ENCODE data around the gene LY6G5B.

LY6G5B gene

DNA sequence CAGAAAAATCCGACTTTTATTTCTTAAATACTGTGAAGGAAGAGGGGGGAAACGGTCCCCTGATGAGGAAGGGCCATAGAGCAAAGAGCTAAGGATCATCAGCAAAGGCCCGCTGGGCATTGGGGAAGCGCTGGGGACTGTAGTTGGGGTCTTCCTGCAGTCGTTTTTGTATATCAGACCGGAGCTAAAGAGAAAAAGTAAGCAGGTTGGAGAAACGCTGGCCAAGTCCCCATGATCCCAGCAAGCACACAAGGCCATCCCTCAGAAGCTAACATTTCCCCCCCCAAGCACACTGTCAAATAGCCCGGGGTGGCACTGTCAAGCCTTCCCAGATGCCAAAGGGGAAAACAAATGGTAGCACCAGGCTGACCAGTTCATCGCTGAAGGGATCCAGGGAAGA, 30.7 kb upstream of the LY6G5B start:
- no peak for DNase-seq (ENCODE audit: insufficient read length, low spot score)
- no peak for FAIRE-seq

DNA sequence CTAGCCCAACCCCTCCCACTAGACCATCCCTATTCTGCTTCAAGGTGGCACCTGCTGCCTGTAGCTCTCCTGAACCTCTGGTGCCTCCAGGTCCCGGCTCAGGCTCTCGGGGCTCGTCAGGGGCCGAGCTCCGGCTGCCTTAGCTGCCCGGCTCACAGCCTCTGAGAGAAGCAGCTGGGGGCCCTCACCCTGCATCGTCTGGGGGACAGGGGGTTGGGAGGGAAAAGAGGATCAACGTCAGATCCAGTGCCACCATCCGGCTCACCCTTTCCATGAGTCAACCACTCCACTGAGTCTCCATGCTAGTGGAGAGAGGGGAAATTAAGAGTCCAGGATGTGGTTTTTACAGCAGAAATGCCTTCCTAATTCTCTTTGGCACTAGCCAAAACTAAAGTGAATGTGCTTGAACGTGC, 30.3 kb upstream of the LY6G5B start:
- FAIRE-seq (no peak), DNase-seq (ENCODE audit: insufficient read length, low spot score) (no peak)
- no peak for TF ChIP-seq PAX5 (IDR thresholded peaks at IDR 0.05; ENCODE audit: insufficient read depth, low read length, severe bottlenecking)
- no peak for TF ChIP-seq SPI1 (IDR thresholded peaks at IDR 0.05; ENCODE audit: low read depth, low read length)
- TF ChIP-seq POLR2A (IDR thresholded peaks at IDR 0.05; ENCODE audit: low read depth, low read length) = no peak; the same call in 1 of the 2 replicates
- no peak for TF ChIP-seq POLR2AphosphoS5 (IDR thresholded peaks at IDR 0.05; ENCODE audit: low read depth, low read length)
- no peak for TF ChIP-seq POU2F2 (IDR thresholded peaks at IDR 0.05; ENCODE audit: low read depth, low read length)
- no peak for TF ChIP-seq TAF1 (IDR thresholded peaks at IDR 0.05; ENCODE audit: low read depth, low read length)

More for the DNA sequence above, 30.7 kb upstream of the LY6G5B start:
- TF ChIP-seq POU2F2 (IDR thresholded peaks at IDR 0.05; ENCODE audit: low read depth, low read length) (peak; percentile 25; the same call in 1 of the 2 replicates), POLR2A (IDR thresholded peaks at IDR 0.05; ENCODE audit: low read depth, low read length) (no peak), POLR2AphosphoS5 (IDR thresholded peaks at IDR 0.05; ENCODE audit: low read depth, low read length) (peak; percentile 22; the same call in 1 of the 2 replicates)

DNA sequence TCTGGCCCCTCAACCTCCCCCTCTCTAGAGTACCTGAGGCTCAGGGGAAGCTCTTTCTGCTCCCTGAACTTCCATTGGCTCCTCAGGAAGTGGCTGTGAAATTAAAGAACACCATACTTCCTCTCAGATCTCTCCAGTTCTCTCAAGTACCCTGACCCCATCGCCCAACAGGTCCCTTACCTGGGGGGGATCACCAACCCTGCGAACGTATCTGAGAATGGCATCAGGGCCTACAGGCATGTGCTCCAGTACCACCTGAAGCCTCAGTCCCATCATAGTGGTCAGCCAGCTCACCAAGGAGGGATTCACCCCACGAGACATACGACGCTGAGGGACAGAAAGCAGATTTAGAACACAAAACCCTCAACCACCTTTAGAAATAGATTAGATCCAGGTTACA, 29.2 kb upstream of the LY6G5B start:
- FAIRE-seq = no peak
- TF ChIP-seq SPI1 (IDR thresholded peaks at IDR 0.05; ENCODE audit: low read depth, low read length) (no peak), TAF1 (IDR thresholded peaks at IDR 0.05; ENCODE audit: low read depth, low read length) (no peak), POLR2AphosphoS5 (IDR thresholded peaks at IDR 0.05; ENCODE audit: low read depth, low read length) (no peak), PAX5 (IDR thresholded peaks at IDR 0.05; ENCODE audit: insufficient read depth, low read length, severe bottlenecking) (no peak), POLR2A (IDR thresholded peaks at IDR 0.05; ENCODE audit: low read depth, low read length) (no peak), POU2F2 (IDR thresholded peaks at IDR 0.05; ENCODE audit: low read depth, low read length) (no peak)
- DNase-seq (ENCODE audit: insufficient read length, low spot score) = no peak

DNA sequence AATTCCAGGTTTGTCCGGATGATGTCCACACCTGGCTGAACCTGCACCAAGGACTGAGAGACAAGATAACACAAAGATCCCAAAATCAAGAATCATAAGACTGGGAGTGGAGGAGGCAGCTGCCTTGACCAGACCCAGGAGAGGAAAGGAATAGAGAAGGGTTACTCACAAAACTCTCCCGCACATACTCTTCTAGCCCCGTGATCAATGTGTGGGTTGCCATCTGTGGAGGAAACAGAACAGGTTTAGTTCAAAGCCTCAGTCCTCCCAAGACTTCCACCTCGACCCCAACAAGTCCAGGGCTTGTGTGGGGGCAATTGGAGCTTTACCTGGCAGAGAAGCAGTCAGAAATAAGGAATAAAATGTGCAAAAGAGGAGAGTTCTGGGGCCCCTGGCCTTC, 28.4 kb upstream of the LY6G5B start:
- no peak for DNase-seq (ENCODE audit: insufficient read length, low spot score)
- no peak for FAIRE-seq
- TF ChIP-seq POLR2AphosphoS5 (IDR thresholded peaks at IDR 0.05; ENCODE audit: low read depth, low read length) = no peak
- no peak for TF ChIP-seq SPI1 (IDR thresholded peaks at IDR 0.05; ENCODE audit: low read depth, low read length)
- TF ChIP-seq PAX5 (IDR thresholded peaks at IDR 0.05; ENCODE audit: insufficient read depth, low read length, severe bottlenecking) = no peak
- no peak for TF ChIP-seq POU2F2 (IDR thresholded peaks at IDR 0.05; ENCODE audit: low read depth, low read length)
- no peak for TF ChIP-seq POLR2A (IDR thresholded peaks at IDR 0.05; ENCODE audit: low read depth, low read length)
- TF ChIP-seq TAF1 (IDR thresholded peaks at IDR 0.05; ENCODE audit: low read depth, low read length) = no peak

DNA sequence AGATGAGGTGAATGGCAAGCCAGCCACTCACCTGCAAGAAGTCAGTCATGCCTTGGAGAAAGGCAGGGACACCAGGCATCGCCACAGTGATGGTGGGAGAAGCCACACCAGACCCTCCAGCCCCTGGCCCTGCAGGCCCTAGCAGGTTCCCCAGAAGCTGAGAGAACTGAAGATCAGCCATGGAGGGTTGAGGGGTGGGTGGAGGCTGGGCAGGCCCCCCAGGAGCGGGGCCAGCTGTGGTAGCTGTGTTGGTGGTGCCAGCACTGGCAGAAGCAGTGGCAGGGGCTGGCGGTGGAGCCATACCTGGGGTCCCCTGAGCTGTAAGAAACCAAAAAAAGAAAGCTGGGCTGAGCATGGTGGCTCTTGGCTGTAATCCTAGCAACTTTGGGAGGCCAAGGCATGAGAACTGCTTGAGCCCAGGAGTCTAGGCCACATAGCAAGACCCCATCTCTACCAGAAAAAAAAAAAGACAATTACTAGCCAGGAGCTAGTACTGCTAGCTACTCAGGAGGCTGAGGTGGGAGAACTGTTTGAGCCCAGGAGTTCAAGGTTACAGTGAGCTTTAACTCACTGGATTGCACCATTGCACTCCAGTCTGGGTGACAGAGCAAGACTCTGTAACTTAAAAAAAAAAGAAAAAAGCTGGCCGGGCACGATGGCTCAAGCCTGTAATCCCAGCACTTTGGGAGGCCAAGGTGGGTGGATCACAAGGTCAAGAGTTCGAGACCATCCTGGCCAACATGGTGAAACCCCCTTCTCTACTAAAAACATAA, 26.8 kb upstream of the LY6G5B start:
- DNase-seq (ENCODE audit: insufficient read length, low spot score) = no peak
- TF ChIP-seq TAF1 (IDR thresholded peaks at IDR 0.05; ENCODE audit: low read depth, low read length) = no peak
- TF ChIP-seq PAX5 (IDR thresholded peaks at IDR 0.05; ENCODE audit: insufficient read depth, low read length, severe bottlenecking) = no peak
- TF ChIP-seq POU2F2 (IDR thresholded peaks at IDR 0.05; ENCODE audit: low read depth, low read length) = no peak
- no peak for TF ChIP-seq SPI1 (IDR thresholded peaks at IDR 0.05; ENCODE audit: low read depth, low read length)
- TF ChIP-seq POLR2AphosphoS5 (IDR thresholded peaks at IDR 0.05; ENCODE audit: low read depth, low read length) = no peak
- TF ChIP-seq POLR2A (IDR thresholded peaks at IDR 0.05; ENCODE audit: low read depth, low read length) = no peak
- FAIRE-seq = no peak

DNA sequence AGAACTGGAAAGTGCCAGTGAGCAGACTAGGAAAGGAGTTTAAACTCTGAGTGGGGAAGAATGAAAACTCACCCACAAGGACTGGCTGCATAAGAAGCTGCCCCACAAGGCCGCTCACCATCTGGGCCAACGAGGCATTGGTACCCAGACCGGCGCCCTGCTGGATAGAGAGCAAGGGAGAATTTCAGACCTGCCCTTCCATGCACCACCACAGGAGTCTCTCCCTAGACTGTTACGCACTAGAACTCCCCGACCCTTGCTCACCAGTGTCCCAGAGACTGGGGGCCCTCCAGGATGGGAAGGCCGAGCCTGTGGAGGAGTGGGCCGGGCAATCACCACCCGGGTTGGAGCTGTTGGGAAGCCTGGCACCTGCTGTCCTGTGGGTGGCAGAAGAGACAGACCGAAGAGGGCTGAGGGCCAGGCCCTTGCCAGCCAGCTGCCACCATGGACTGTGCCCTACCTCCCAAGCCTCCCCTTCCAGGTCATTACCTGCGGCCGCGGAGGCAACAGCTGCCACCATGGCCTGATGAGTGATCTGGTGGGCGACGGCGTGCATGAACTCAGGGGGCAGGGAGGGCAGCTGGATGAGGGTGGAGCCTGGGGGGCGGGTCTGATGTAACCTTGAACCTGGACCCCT, 25.8 kb upstream of the LY6G5B start:
- TF ChIP-seq SPI1 (IDR thresholded peaks at IDR 0.05; ENCODE audit: low read depth, low read length) (no peak), POU2F2 (IDR thresholded peaks at IDR 0.05; ENCODE audit: low read depth, low read length) (no peak), POLR2AphosphoS5 (IDR thresholded peaks at IDR 0.05; ENCODE audit: low read depth, low read length) (no peak), POLR2A (IDR thresholded peaks at IDR 0.05; ENCODE audit: low read depth, low read length) (no peak), TAF1 (IDR thresholded peaks at IDR 0.05; ENCODE audit: low read depth, low read length) (no peak), PAX5 (IDR thresholded peaks at IDR 0.05; ENCODE audit: insufficient read depth, low read length, severe bottlenecking) (no peak)
- FAIRE-seq = no peak

DNA sequence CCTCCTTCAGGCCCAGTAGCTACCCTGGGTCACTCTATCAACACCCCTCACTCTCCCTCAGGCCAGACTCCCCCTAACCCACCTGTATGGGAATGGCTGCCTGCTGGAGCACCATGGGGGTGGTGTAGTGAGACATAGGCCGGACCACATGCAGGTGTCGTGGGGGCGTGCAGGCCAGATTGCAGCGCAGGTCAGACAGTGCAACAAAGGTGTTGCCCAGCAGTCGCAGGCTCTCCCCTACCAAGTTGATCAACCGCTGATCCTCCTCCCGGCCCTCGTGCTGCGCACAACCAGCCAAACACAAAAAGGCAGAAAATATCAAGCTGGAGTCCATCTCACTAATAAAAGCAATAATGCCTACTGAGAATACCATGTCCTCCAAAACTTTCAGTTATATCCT, 24.5 kb upstream of the LY6G5B start:
- TF ChIP-seq SPI1 (IDR thresholded peaks at IDR 0.05; ENCODE audit: low read depth, low read length) = no peak
- TF ChIP-seq POU2F2 (IDR thresholded peaks at IDR 0.05; ENCODE audit: low read depth, low read length) = no peak
- no peak for TF ChIP-seq POLR2AphosphoS5 (IDR thresholded peaks at IDR 0.05; ENCODE audit: low read depth, low read length)
- TF ChIP-seq POLR2A (IDR thresholded peaks at IDR 0.05; ENCODE audit: low read depth, low read length) = no peak
- TF ChIP-seq PAX5 (IDR thresholded peaks at IDR 0.05; ENCODE audit: insufficient read depth, low read length, severe bottlenecking) = no peak
- TF ChIP-seq TAF1 (IDR thresholded peaks at IDR 0.05; ENCODE audit: low read depth, low read length) = no peak
- DNase-seq (ENCODE audit: insufficient read length, low spot score) (no peak), FAIRE-seq (no peak)

More for the DNA sequence above, 25.8 kb upstream of the LY6G5B start:
- DNase-seq (ENCODE audit: insufficient read length, low spot score) = no peak

DNA sequence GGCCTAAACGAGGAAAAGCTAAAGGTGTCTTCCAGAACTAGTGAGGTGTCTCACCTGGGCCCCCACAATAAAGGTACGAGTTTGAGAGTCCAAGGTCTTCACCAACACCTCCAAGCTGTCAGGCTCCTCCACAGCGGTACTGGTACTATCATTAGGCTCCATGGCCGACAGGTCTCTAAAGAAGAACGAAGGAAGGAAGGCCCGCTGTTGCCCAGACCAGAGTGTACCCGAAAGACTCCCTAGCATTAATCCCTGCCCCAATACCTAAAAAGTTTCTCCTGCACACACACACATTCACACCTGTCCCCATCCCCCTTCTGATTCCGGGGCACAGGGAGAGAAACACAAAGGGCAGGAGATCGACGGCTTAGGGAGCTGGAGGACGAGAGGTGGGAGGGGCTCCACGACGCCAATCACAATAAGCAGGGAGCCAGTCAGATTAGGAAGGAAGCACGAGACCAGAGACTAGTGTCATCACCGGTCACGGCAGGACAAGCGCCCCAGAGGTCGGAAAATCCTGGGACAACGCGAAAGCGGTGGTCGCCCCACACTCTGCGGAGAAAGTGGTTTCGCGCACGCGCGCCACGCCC, 18.1 kb upstream of the LY6G5B start:
- DNase-seq (ENCODE audit: insufficient read length, low spot score) = no peak
- FAIRE-seq = no peak
- no peak for TF ChIP-seq POLR2AphosphoS5 (IDR thresholded peaks at IDR 0.05; ENCODE audit: low read depth, low read length)
- no peak for TF ChIP-seq SPI1 (IDR thresholded peaks at IDR 0.05; ENCODE audit: low read depth, low read length)
- no peak for TF ChIP-seq TAF1 (IDR thresholded peaks at IDR 0.05; ENCODE audit: low read depth, low read length)
- TF ChIP-seq POU2F2 (IDR thresholded peaks at IDR 0.05; ENCODE audit: low read depth, low read length) = no peak

DNA sequence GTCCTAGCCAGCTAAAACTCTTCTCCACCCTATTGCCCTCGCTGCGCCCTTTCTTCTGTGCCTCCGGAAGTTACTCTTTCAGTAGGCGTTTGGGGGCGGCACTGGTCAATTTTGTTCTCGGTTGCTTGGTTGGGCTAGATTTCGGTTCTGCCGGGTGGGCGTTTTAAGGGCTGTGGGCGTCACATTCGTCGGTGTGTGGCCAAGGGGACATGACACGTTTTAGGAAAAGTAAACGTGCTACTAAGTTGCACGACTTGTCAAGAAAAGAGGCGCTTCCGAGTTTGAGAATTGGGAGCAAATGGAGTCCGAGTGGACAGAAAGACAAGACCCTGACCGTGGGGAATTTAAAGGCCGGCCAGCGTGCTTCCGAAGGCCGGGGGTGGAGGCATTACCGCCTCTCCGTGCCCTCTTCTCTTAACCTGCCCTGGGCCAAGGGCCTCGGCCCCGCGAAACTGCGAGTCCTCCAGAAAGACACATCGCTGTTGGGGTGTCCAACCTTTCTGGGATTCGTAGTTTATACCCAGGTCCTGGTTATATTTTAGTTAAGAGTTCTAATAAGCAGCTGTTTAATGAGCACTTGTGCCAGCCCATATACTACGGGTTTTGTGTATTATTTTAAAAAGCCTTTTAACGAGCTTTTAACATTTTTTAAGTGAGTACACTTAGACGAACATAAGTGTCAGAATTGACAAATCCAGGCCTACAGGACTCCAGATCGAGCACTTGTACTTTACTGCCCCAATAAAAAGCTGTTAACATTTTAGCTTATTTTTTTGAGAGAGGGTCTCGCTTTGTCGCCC, 16.7 kb upstream of the LY6G5B start:
- TF ChIP-seq TAF1 (IDR thresholded peaks at IDR 0.05; ENCODE audit: low read depth, low read length) (peak; percentile 59), SPI1 (IDR thresholded peaks at IDR 0.05; ENCODE audit: low read depth, low read length) (0 out of 2 replicates have a peak, but pooled peaks have one; percentile 9), POU2F2 (IDR thresholded peaks at IDR 0.05; ENCODE audit: low read depth, low read length) (peak; percentile 20), PAX5 (IDR thresholded peaks at IDR 0.05; ENCODE audit: insufficient read depth, low read length, severe bottlenecking) (no peak), POLR2A (IDR thresholded peaks at IDR 0.05; ENCODE audit: low read depth, low read length) (0 out of 2 replicates have a peak, but pooled peaks have one; percentile 17), POLR2AphosphoS5 (IDR thresholded peaks at IDR 0.05; ENCODE audit: low read depth, low read length) (no peak; the same call in 1 of the 2 replicates)
- DNase-seq (ENCODE audit: insufficient read length, low spot score) = peak; percentile 83
- no peak for FAIRE-seq
